CD4-positive, alpha-beta T cell treated with Interleukin-6 at 100 ng/mL for 8 hours (primary cell): ENCODE measurements around the gene CUL4B.
"Not testable (repeated sequence)": the region's sequence is repeated elsewhere in the genome, so short reads cannot be mapped to it uniquely, and the experiment has no call there.

ENCODE experiments used
- DNase-seq: peaks from one replicate; pipeline ENCODE4 v3.0.0-alpha.2; 2020; ENCODE audit warnings: mixed read lengths, low spot score

CUL4B gene

DNA sequence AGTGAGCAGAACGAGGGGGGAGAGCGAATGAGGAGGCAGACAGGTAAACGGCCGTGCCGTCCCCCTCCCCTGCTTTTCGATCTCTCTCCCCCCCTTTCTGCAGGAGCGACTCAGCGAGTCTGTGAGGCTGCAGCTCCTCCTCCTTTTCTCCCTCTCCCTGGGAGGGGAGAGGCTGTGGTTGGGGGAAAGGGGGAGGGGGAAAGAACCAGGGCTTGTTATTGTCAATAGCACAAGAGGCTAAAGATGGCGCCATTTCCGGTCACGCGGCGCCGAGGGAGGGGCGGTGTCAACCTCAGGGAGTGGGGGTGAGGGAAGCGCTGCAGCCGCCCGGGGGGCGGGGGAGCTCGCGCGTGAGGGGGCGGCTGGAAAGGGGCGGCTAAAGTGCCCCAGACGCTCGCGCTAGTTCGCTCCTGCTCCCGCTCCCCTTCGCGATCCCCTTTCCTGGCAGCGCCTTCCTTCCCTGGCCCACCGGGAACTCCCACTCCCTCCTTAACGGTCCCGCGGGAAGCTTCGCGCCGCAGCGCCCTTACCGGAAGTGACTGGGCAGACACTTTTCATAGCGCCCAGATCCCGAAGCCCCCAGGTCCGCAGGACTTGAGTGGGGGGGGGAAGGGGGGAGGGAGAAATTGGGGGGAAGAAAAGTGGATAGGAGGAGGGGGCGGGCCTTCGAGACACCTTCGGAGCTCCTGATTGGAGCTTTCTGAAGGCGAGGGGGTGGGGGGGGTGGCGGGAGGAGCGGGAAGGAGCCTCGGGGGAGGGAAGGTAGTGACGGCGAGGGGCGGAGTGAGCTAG, at the start of gene CUL4B:
CUL4B (minus strand) TSS at position 121 of the 792 bp plus-strand sequence. CDS start 324 bp downstream, outside the sequence.
- DNase-seq: peak; percentile 92

- peak; percentile 41 for DNase-seq
Measured at GRCh38 chrX:120604361-120604782, 43.6 kb upstream of the CUL4B start.

GRCh38 chrX:120603707-120604360, 43.1 kb upstream of the CUL4B start, which contains the start of gene MCTS1:
Gene MCTS1 (plus strand): TSS chrX:120604101. CDS start chrX:120604237, 136 bp downstream.
- DNase-seq: peak; percentile 86

- DNase-seq: no peak
Measured at GRCh38 chrX:120585702-120586101, 24.9 kb upstream of the CUL4B start.

GRCh38 chrX:120575379-120576114, 14.8 kb upstream of the CUL4B start:
- no peak for DNase-seq

DNA sequence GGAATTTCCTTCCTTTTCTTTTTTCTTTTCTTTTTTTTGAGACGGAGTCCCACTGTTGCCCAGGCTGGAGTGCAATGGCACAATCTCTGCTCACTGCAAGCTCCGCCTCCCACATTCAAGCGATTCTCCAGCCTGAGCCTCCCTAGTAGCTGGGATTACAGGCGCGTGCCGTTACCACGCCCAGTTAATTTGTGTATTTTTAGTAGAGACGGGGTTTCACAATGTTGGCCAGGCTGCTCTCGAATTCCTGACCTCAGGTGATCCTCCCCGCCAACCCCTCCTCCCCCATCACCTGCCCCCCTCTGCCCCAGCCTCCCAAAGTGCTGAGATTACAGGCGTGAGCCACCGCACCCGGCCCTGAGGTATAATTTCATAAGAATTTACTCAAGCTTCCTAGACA, 13.0 kb upstream of the CUL4B start:
- DNase-seq: not testable (repeated sequence)

DNA sequence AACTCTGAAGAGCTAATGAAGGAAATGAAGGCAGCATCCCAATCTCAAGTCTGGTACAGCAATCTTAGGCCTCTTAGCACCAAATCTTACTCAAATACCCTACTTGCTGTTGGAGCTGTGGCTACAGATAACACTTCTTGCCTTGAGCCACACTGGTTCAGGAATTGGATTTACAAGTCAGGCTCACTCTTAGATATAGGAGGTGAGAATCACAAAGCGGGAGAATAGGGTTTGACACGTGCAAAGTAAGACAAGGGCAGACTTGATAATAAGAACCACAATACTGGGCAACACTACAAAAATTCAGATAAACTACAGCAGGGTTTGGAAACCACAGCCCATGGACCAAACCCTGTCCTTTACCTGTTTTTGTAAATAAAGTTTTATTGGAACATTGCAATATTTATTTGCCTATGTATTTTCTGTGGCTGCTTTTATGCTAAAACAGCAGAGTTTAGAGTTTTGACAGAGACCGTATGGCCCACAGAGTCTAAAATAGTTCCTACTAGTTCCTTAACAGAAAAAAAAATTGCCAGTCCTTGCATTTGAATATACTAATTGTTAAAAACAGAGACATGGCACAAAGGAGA, 9.3 kb upstream of the CUL4B start:
- no peak for DNase-seq

DNA sequence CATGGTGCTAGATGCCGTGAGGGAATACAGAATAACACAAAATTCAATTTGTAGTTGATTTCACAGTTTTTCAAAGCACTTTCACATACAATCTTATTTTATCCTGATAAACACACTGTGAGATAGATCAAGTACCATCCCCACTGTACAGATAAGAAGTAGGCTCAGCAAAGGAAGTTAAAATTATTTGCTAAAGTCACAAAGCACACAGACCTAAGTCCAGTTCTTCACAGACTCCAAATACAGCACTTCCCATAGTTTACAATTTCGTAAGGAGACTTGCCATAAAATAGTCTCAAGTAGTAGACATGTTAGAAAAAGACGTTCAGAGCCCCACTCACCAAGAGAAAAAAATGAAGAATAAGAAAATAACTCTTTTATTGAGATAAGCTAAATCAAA, 7.8 kb upstream of the CUL4B start:
- no peak for DNase-seq

DNA sequence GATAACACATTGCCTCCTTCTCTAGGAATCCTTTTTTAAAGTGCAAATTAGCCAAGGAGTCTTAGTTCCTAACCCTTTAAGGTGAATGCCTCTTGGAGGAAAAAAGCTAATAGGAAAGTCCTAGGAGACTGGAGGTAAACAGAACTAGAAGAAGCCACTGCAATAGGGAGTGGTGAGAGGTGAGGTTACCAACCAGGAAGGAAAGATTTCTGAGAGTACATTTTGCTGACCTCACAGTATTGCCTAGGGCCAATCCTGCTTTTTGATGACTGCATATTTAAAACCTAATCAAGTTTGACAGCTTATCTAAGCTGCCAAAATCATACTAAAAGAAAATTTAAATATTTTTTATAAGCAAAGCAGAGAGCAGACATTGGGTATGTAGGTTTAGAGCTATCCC, 7.3 kb upstream of the CUL4B start:
- no peak for DNase-seq

DNA sequence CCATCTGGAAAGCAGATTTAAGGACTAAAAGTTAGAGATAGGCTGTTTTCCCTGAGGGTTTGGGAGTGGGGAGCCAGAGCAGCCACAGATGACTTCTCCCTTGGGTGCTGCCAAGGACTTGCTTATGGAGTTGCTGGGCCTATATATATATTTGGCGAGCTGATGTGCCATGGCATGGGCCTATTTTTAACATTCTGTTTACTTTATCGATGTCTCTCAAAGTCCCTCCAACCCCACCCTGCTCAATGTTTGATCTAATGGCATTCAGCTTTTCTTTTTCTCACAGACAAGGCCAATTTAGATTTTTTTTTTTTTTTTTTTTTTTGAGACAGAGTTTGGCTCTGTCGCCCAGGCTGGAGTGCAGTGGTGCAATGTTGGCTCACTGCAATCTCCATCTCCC, 6.1 kb upstream of the CUL4B start:
- no peak for DNase-seq

DNA sequence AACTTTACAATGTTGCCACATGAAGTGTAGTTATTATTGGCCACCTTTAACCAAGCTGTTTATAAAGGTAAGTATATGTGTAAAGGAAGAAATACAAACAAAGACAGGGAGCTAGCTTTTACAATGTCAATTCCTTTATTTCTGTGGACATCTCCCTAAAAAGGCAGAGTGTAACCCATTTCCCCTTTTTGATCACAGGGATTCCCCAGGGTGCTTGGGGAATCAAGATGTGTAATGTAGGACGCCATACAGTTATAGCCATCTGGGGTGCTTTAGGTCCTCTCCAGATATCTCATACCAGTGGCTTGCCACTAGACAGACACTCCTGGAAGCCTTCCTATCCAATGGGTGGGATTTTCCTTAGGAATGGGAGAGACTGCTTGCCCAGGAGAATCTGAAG, 4.2 kb upstream of the CUL4B start:
- DNase-seq: no peak

GRCh38 chrX:120562569-120562926, 1.8 kb upstream of the CUL4B start:
- DNase-seq: no peak

GRCh38 chrX:120561634-120562568, 1.1 kb upstream of the CUL4B start:
- DNase-seq: no peak

GRCh38 chrX:120560405-120560841, 339 bp downstream of the CUL4B start:
- peak; percentile 28 for DNase-seq

- no peak for DNase-seq
Measured at GRCh38 chrX:120559804-120560203, 958 bp downstream of the CUL4B start.

DNA sequence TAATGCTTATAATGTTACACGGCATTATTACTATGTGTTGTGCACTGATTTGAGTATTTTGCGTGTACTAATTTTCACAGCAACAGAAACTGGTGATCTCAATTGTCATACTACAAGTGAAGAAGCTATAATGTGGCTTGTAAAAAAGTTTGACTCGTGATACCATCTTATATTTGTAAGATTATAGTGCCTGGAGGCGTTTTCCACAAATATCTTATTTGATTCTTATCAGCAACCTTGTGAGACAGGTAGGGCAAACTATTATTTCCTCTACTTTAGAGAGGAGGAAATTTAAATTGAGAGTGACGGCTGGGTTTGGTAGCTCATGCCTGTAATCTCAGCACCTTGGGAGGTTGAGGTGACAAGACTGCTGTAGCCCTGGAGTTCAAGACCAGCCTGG, 4.5 kb downstream of the CUL4B start:
- DNase-seq: no peak

GRCh38 chrX:120549483-120550452, 11.0 kb downstream of the CUL4B start:
- no peak for DNase-seq

DNA sequence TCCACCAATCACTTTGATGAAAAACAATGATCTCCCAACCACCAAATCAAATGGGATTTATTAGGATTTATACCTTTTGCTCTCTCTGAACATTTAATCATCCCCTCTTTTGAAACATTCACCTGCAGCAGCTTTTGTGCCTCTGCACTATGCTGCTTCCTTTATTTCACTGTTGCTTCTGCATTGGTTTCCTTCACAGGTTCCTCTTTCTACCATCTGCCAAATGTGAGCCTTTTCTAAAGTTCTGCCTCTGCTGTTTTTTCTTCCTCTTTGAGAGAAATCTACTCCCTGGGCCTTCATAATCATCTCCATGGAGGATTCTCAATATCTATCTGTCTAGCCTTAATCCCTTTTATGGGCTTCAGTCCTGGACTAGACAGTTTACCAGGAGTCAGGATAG, 24.7 kb downstream of the CUL4B start:
- no peak for DNase-seq

DNA sequence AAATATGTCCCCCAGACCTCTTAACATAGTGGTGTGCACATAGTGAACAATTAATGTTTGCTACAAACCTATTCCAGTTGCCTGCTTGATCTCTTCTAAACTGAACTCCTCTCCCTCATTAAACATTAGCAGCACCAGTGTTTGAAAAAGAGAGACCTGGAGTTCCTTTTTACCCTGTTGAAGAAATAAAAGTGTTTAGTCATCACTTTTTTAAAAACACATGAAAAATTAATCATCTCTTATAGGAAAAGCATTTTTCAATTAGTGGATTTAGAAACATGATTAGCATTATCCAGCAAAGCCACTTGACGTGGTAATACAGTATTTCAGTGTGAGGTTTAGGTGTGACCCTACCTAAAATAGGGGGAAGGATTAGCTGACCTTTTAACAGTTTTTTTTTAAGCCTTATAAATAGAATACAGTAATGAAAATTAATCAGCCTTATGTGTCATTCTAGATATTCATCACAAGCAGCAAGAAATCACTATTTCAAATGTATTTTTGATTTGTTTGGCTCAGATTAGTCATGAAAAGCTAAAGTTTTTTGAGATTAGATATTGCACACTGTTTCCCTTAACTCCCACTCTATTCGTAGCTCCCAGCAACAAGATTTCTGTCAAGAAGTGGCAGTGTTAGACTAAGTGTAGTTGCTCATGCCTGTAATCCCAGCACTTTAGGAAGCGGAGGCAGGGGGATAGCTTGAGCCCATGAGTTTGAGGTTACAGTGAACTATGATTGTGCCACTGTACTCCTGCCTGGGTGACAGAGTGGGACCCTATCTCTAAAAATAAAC, 26.2 kb downstream of the CUL4B start:
- no peak for DNase-seq
